H1 (cell line): ENCODE measurements around the gene TRHDE. TPM values are rescaled to one million over a fixed set of nuclear protein-coding genes. Genes with fewer than 3 reads are reported as not detected.

Source experiments
- CTCF ChIA-PET: fragments of 300-600 bp; sonication (Branson Sonifier 250); formaldehyde crosslinking; loops from one replicate; lab custom pipeline; 2021; ENCODE audit not compliant: partially characterized antibody; lab: Charles Lee
- POLR2A ChIA-PET: fragments of 300-600 bp; sonication (Branson Sonifier 250); formaldehyde crosslinking; loops from one replicate; lab custom pipeline; 2021; ENCODE audit warnings: inconsistent platforms; ENCODE audit not compliant: partially characterized antibody; lab: Charles Lee
- DNase-seq, 2 experiments: peaks; one replicate each; pipeline versions ENCODE4 v3.0.0 to v3.0.0-alpha.2; 2010 to 2022; ENCODE audit warnings: low spot score in 2 of 2, low read depth in 1 of 2, mixed read lengths in 1 of 2
- FAIRE-seq: peaks from 2 replicates; lab custom pipeline; 2011; peaks lifted over from hg19 to GRCh38; lab: Jason Lieb, UNC
- H2AFZ ChIP-seq: 2 replicates; pipeline ENCODE4 v1.8.1; 2012; ENCODE audit warnings: low read length, inconsistent platforms
- H2AK5ac ChIP-seq: 2 replicates; pipeline ENCODE4 v1.6.1; 2013; ENCODE audit warnings: low read depth, low read length
- H2BK120ac ChIP-seq: replicated peaks from 2 replicates; pipeline ENCODE3; 2013; ENCODE audit warnings: low read depth, low read length, inconsistent platforms
- H2BK12ac ChIP-seq: 2 replicates; pipeline ENCODE4 v1.6.1; 2013; ENCODE audit warnings: low read depth, low read length
- H2BK15ac ChIP-seq: 2 replicates; pipeline ENCODE4 v1.6.1; 2013; ENCODE audit warnings: low read length
- H2BK20ac ChIP-seq: 2 replicates; pipeline ENCODE4 v1.6.1; 2013; ENCODE audit warnings: low read length
- H2BK5ac ChIP-seq: 2 replicates; pipeline ENCODE4 v1.6.1; 2013; ENCODE audit warnings: low read depth, low read length
- H3K14ac ChIP-seq: 2 replicates; pipeline ENCODE4 v1.6.1; 2013; ENCODE audit warnings: inconsistent platforms; ENCODE audit not compliant: insufficient read length
- H3K18ac ChIP-seq: 2 replicates; pipeline ENCODE4 v1.6.1; 2013; ENCODE audit warnings: low read length; ENCODE audit errors: extremely low read depth
- H3K23ac ChIP-seq: 2 replicates; pipeline ENCODE4 v1.6.1; 2013; ENCODE audit warnings: inconsistent platforms; ENCODE audit not compliant: insufficient read length
- H3K23me2 ChIP-seq: 2 replicates; pipeline ENCODE4 v1.6.1; 2013; ENCODE audit warnings: low read depth, low read length
- H3K27ac ChIP-seq: 2 replicates; pipeline ENCODE4 v1.6.1; 2011; ENCODE audit warnings: low read depth, low read length, inconsistent platforms
- H3K27me3 ChIP-seq, 4 experiments: replicated peaks in 1 of 4; 1 replicate in 1 of 4; 2 replicates in 3 of 4; pipeline versions ENCODE4 v1.6.1 to v1.8.1; 2011 to 2013; ENCODE audit warnings: low read length in 3 of 4, mild to moderate bottlenecking in 3 of 4, inconsistent platforms in 2 of 4, mixed read lengths in 2 of 4, moderate library complexity in 1 of 4; ENCODE audit not compliant: control insufficient read depth in 3 of 4, insufficient read depth in 3 of 4; ENCODE audit errors: extremely low read depth in 1 of 4
- H3K36me3 ChIP-seq, 4 experiments: 2 replicates each; pipeline versions ENCODE4 v1.6.1 to v1.8.1; 2011 to 2013; ENCODE audit warnings: mild to moderate bottlenecking in 4 of 4, low read length in 3 of 4, moderate library complexity in 2 of 4, control low read depth in 1 of 4, inconsistent platforms in 1 of 4; ENCODE audit not compliant: insufficient read depth in 4 of 4, control insufficient read depth in 2 of 4
- H3K4ac ChIP-seq: replicated peaks from 2 replicates; pipeline ENCODE3; 2013; ENCODE audit warnings: low read length, low read depth, mixed read lengths, inconsistent platforms; ENCODE audit not compliant: insufficient read length
- H3K4me1 ChIP-seq, 4 experiments: replicated peaks in 1 of 4; 1 replicate in 1 of 4; 2 replicates in 3 of 4; pipeline versions ENCODE4 v1.6.1 to v1.8.1; 2011 to 2013; ENCODE audit warnings: low read length in 3 of 4, inconsistent platforms in 2 of 4, mixed read lengths in 1 of 4; ENCODE audit not compliant: insufficient read depth in 4 of 4, control insufficient read depth in 3 of 4
- H3K4me2 ChIP-seq, 2 experiments: 2 replicates each; pipeline versions ENCODE4 v1.6.1 to v1.8.1; 2011 to 2013; ENCODE audit warnings: low read depth in 2 of 2, low read length in 2 of 2, control low read depth in 1 of 2, inconsistent platforms in 1 of 2, mild to moderate bottlenecking in 1 of 2; ENCODE audit not compliant: insufficient read depth in 1 of 2
- H3K4me3 ChIP-seq, 4 experiments: fragments of 200-600, 300-600 bp in 1 of 4; sonication (generic), shearing (Covaris generic), sonication (Bioruptor Twin) in 1 of 4; 2 replicates each; pipeline versions ENCODE4 v1.5.1 to v1.8.1; 2011 to 2016; ENCODE audit warnings: low read length in 4 of 4, low read depth in 3 of 4, control low read depth in 2 of 4, inconsistent platforms in 2 of 4, mild to moderate bottlenecking in 2 of 4, mixed read lengths in 1 of 4, moderate library complexity in 1 of 4; ENCODE audit not compliant: insufficient read depth in 2 of 4; ENCODE audit errors: extremely low read depth in 1 of 4
- H3K56ac ChIP-seq: replicated peaks from 2 replicates; pipeline ENCODE3; 2013; ENCODE audit warnings: low read depth, mild to moderate bottlenecking, mixed read lengths, low read length, inconsistent platforms; ENCODE audit not compliant: insufficient read length
- H3K79me1 ChIP-seq: 2 replicates; pipeline ENCODE4 v1.6.1; 2013; ENCODE audit warnings: low read depth, low read length, control low read depth
- H3K79me2 ChIP-seq, 2 experiments: 2 replicates each; pipeline versions ENCODE4 v1.6.1 to v1.8.1; 2012 to 2013; ENCODE audit warnings: low read length in 2 of 2, mild to moderate bottlenecking in 2 of 2, inconsistent platforms in 1 of 2; ENCODE audit not compliant: insufficient read depth in 2 of 2, control insufficient read depth in 1 of 2
- H3K9ac ChIP-seq, 4 experiments: replicated peaks in 1 of 4; 1 replicate in 1 of 4; 2 replicates in 3 of 4; pipeline versions ENCODE4 v1.6.1 to v1.8.1; 2011 to 2013; ENCODE audit warnings: low read depth in 3 of 4, low read length in 3 of 4, control low read depth in 2 of 4, mild to moderate bottlenecking in 2 of 4, moderate library complexity in 2 of 4, inconsistent platforms in 1 of 4; ENCODE audit errors: extremely low read depth in 1 of 4
- H3K9me3 ChIP-seq, 2 experiments: 2 replicates each; pipeline versions ENCODE4 v1.6.1 to v1.8.1; 2012 to 2013; ENCODE audit warnings: mild to moderate bottlenecking in 2 of 2, moderate library complexity in 2 of 2, control low read depth in 1 of 2, inconsistent platforms in 1 of 2, low read depth in 1 of 2, low read length in 1 of 2, mixed read lengths in 1 of 2; ENCODE audit not compliant: insufficient read depth in 2 of 2
- H4K20me1 ChIP-seq, 2 experiments: replicated peaks in 1 of 2; 2 replicates each; pipeline versions ENCODE3 to v1.8.1; 2011 to 2013; ENCODE audit warnings: inconsistent platforms in 2 of 2, low read length in 2 of 2, mild to moderate bottlenecking in 1 of 2; ENCODE audit not compliant: insufficient read depth in 2 of 2, control insufficient read depth in 1 of 2
- H4K5ac ChIP-seq: 2 replicates; pipeline ENCODE4 v1.6.1; 2013; ENCODE audit warnings: low read length, low read depth, mixed read lengths, inconsistent platforms; ENCODE audit not compliant: insufficient read length
- H4K8ac ChIP-seq: 2 replicates; pipeline ENCODE4 v1.8.0; 2013; ENCODE audit warnings: mild to moderate bottlenecking, moderate library complexity, low read length, inconsistent platforms; ENCODE audit not compliant: insufficient read depth; ENCODE audit errors: extremely low read depth
- H4K91ac ChIP-seq: replicated peaks from 2 replicates; pipeline ENCODE3; 2013; ENCODE audit warnings: low read length, mixed read lengths, inconsistent platforms; ENCODE audit not compliant: insufficient read length
- BACH1 ChIP-seq: IDR thresholded peaks from 2 replicates; pipeline ENCODE4 v1.6.1; 2012; ENCODE audit warnings: low read length, improper control_type of control experiment
- CEBPB ChIP-seq: IDR thresholded peaks from 2 replicates; pipeline ENCODE4 v1.6.1; 2012; ENCODE audit warnings: low read depth, low read length
- CHD2 ChIP-seq: IDR thresholded peaks from 2 replicates; pipeline ENCODE4 v1.6.1; 2012; ENCODE audit warnings: low read length, improper control_type of control experiment
- CREB1 ChIP-seq: IDR thresholded peaks from 2 replicates; pipeline ENCODE4 v1.6.1; 2012; ENCODE audit warnings: inconsistent platforms
- EGR1 ChIP-seq: IDR thresholded peaks from 2 replicates; pipeline ENCODE4 v1.6.1; 2011; ENCODE audit warnings: low read depth, low read length, borderline replicate concordance
- KDM5A ChIP-seq: fragments of 200-600 bp; IDR thresholded peaks from 2 replicates; pipeline ENCODE4 v1.7.1; 2012; ENCODE audit warnings: mild to moderate bottlenecking, low read length, inconsistent platforms, mixed read lengths
- MAFK ChIP-seq: IDR thresholded peaks from 2 replicates; pipeline ENCODE4 v1.6.1; 2012; ENCODE audit warnings: low read depth, mild to moderate bottlenecking, improper control_type of control experiment, low read length
- RFX5 ChIP-seq: IDR thresholded peaks from 2 replicates; pipeline ENCODE4 v1.6.1; 2011; ENCODE audit warnings: low read depth, low read length, improper control_type of control experiment, borderline replicate concordance
- RXRA ChIP-seq: IDR thresholded peaks from 2 replicates; pipeline ENCODE4 v1.6.1; 2011; ENCODE audit warnings: low read depth, mild to moderate bottlenecking, low read length, moderate library complexity; ENCODE audit not compliant: insufficient read depth
- SIRT6 ChIP-seq: IDR thresholded peaks from one replicate; pipeline ENCODE4 v1.7.1; 2012; ENCODE audit warnings: low read length, inconsistent platforms
- SP4 ChIP-seq: IDR thresholded peaks from 2 replicates; pipeline ENCODE4 v1.6.1; 2012; ENCODE audit warnings: low read length, inconsistent platforms
- SRF ChIP-seq: IDR thresholded peaks from 2 replicates; pipeline ENCODE4 v1.6.1; 2011; ENCODE audit warnings: mild to moderate bottlenecking, low read depth, low read length, moderate library complexity
- TAF1 ChIP-seq: IDR thresholded peaks from 2 replicates; pipeline ENCODE4 v1.6.1; 2011; ENCODE audit warnings: mild to moderate bottlenecking, low read depth, low read length
- TBP ChIP-seq: IDR thresholded peaks from 2 replicates; pipeline ENCODE4 v1.6.1; 2011; ENCODE audit warnings: low read depth, low read length, improper control_type of control experiment
- WGBS, 2 experiments: shearing (Covaris generic) in 1 of 2; methylation state at CpG; one replicate each; pipeline versions ENCODE4 v1.1.6 to v1.1.7; 2013 to 2015; ENCODE audit warnings: low lambda C conversion rate in 2 of 2, mixed read lengths in 2 of 2, inconsistent platforms in 1 of 2, low coverage in 1 of 2, missing lambda C conversion rate in 1 of 2; ENCODE audit not compliant: insufficient replicate concordance in 2 of 2, insufficient coverage in 1 of 2, insufficient read length in 1 of 2; ENCODE audit errors: extremely low coverage in 1 of 2, missing lambda C conversion rate in 1 of 2; 5-methylcytosine and 5-hydroxymethylcytosine counted together
- polyA plus RNA-seq, 7 experiments: library from polyadenylated mRNA; depleted of rRNA in 3 of 7; stranded (reverse) in 5 of 7; unstranded in 2 of 7; fragments of >200 nt in 5 of 7; fragments of 200-250 nt in 2 of 7; gene quantifications; 1 replicate in 5 of 7; 2 replicates in 1 of 7; 4 replicates in 1 of 7; pipeline versions ENCODE4 v1.2.1 to v1.2.3, GENCODE V29; 2011 to 2013; ENCODE audit warnings: missing spikeins in 2 of 7, mixed read lengths in 2 of 7
- total RNA-seq: library from RNA; stranded (reverse); fragmentation: NEBNext Ultra II Directional; extraction: Animal tissue kit (Norgen Biotek cat#: 25700); gene quantifications from 2 replicates; pipeline ENCODE4 v1.2.1, GENCODE V29; 2021
- TF ChIP-seq, protein P1 (sequence below): IDR thresholded peaks from 2 replicates; pipeline ENCODE4 v1.6.1; 2011; ENCODE audit warnings: low read length, improper control_type of control experiment

The TRHDE gene
- total and polyA plus RNA-seq, 2 of the 8 experiments (the other 6 are each of a cell fraction or from before 2014, with no cell fraction given) = 1.3 to 5.0 TPM

DNA sequence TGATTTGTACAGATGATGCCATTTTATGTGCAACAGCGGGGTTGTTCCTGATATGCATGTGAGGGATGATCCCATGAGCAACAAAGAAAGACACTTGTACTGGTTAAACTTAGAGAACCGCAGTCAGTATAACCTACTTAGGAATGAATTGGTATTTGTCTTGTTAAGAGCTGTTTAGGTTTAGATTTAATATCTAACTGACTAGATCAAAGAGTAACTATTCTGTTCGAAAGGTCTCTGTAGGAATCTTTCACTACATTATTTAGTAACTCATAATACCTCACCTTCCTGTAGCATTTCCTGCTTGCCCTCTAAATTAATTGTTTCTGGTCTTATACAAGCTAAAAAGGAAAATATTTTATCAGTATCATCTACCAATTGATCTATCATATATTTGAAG lies 350.4 kb downstream of the TRHDE start:
- 71% methylated on average over 3 of the region's 3 CpGs; no CpG with 5 or more reads in 1 of the 2 experiments for WGBS, 2 experiments
- Histone ChIP-seq H2AFZ (no peak overlapping the region), H3K79me1 (no peaks in the 10 kb centered on the region), H3K4me3 (no peak overlapping the region), H4K5ac (no peak overlapping the region), H3K56ac (no peak overlapping the region), H4K91ac (no peak overlapping the region), H3K79me2 (no peaks in the 10 kb centered on the region), H3K23me2 (no peaks in the 10 kb centered on the region), H2BK5ac (no peak overlapping the region), H2BK12ac (no peak overlapping the region), H3K18ac (no peak overlapping the region), H3K36me3 (no peaks in the 10 kb centered on the region), H3K23ac (no peak overlapping the region), H3K27me3 (no peaks in the 10 kb centered on the region), H2AK5ac (no peak overlapping the region), H3K14ac (no peak overlapping the region), H4K20me1 (no peaks in the 10 kb centered on the region), H3K4ac (no peak overlapping the region), H4K8ac (no peak overlapping the region), H3K4me2 (no peak overlapping the region), H2BK20ac (no peak overlapping the region), H3K27ac (no peak overlapping the region), H3K4me1 (no peaks in the 10 kb centered on the region), H3K9ac (no peak overlapping the region), H3K9me3 (no peaks in the 10 kb centered on the region), H2BK15ac (no peak overlapping the region), H2BK120ac (no peak overlapping the region)
- CTCF ChIA-PET = interaction anchor here (0.6 kb wide), 1 partner anchor 1849 kb away, joined by 3 read pairs; no protein-coding TSS in a partner anchor
- POLR2A ChIA-PET = no interaction called here
- TF ChIP-seq CEBPB = no peak
- TF ChIP-seq RFX5 = no peak
- no peak for TF ChIP-seq EGR1
- TF ChIP-seq BACH1 = no peak
- no peak for TF ChIP-seq CREB1
- no peak for TF ChIP-seq KDM5A
- no peak for TF ChIP-seq TBP
- no peak for TF ChIP-seq SP4
- no peak for TF ChIP-seq SRF
- no peak for TF ChIP-seq CHD2
- no peak for TF ChIP-seq MAFK
- TF ChIP-seq RXRA = no peak
- TF ChIP-seq, protein P1, sequence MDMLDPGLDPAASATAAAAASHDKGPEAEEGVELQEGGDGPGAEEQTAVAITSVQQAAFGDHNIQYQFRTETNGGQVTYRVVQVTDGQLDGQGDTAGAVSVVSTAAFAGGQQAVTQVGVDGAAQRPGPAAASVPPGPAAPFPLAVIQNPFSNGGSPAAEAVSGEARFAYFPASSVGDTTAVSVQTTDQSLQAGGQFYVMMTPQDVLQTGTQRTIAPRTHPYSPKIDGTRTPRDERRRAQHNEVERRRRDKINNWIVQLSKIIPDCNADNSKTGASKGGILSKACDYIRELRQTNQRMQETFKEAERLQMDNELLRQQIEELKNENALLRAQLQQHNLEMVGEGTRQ = no peak
- no peak for TF ChIP-seq SIRT6
- no peak for TF ChIP-seq TAF1
- FAIRE-seq (no peak), DNase-seq (no peak)
